ENCODE results near the gene CADM1.

Gene CADM1

GRCh38 chr11:115515647-115516395 lies 11.6 kb upstream of the CADM1 start:
- Histone ChIP-seq H3K4me2 (ENCODE audit: low read length) (no peak overlapping the region), H3K36me3 (ENCODE audit: control insufficient read depth, low read length) (no peaks in the 10 kb centered on the region), H3K9me3 (ENCODE audit: control insufficient read depth, insufficient read depth, low read length) (no peaks in the 10 kb centered on the region), H3K79me2 (ENCODE audit: control insufficient read depth, low read length) (no peaks in the 10 kb centered on the region), H3F3A (ENCODE audit: control insufficient read depth, insufficient read depth) (no peaks in the 10 kb centered on the region), H3K27me3 (ENCODE audit: control insufficient read depth, low read length) (no peaks in the 10 kb centered on the region), H3K27ac (ENCODE audit: low read depth, low read length) (no peak overlapping the region), H4K20me1 (ENCODE audit: control insufficient read depth, insufficient read depth, low read depth, low read length) (no peaks in the 10 kb centered on the region), H3K4me3 (ENCODE audit: low read length) (no peak overlapping the region), H3K4me1 (ENCODE audit: control insufficient read depth, low read length) (no peaks in the 10 kb centered on the region), H3K9me2 (replicated peaks; ENCODE audit: control insufficient read depth, low read length) (no peaks in the 10 kb centered on the region)
- TF ChIP-seq CTCF (IDR thresholded peaks at IDR 0.05; ENCODE audit: low read depth, low read length, poor library complexity, severe bottlenecking): no peak
- no peak for TF ChIP-seq EZH2phosphoT487 (IDR thresholded peaks at IDR 0.05; ENCODE audit: borderline replicate concordance, low read length)

- no peaks in the 10 kb centered on the region for H3K9me2 ChIP-seq (replicated peaks; ENCODE audit: control insufficient read depth, low read length)
- no peaks in the 10 kb centered on the region for H3K27me3 ChIP-seq (ENCODE audit: control insufficient read depth, low read length)
- no peaks in the 10 kb centered on the region for H3K9me3 ChIP-seq (ENCODE audit: control insufficient read depth, insufficient read depth, low read length)
These were observed 2.9 kb upstream of the CADM1 start for GRCh38 chr11:115506954-115507675.

GRCh38 chr11:115505175-115505574 lies 960 bp upstream of the CADM1 start:
- Histone ChIP-seq H3K9me3 (ENCODE audit: control insufficient read depth, insufficient read depth, low read length) (no peaks in the 10 kb centered on the region), H3K4me3 (ENCODE audit: low read length) (no peak overlapping the region), H3K9me2 (replicated peaks; ENCODE audit: control insufficient read depth, low read length) (no peaks in the 10 kb centered on the region), H3K27me3 (ENCODE audit: control insufficient read depth, low read length) (peaks cover 8% of the 10 kb centered on the region), H3K27ac (ENCODE audit: low read depth, low read length) (no peak overlapping the region), H3K4me1 (ENCODE audit: control insufficient read depth, low read length) (no peaks in the 10 kb centered on the region), H4K20me1 (ENCODE audit: control insufficient read depth, insufficient read depth, low read depth, low read length) (no peaks in the 10 kb centered on the region), H3K79me2 (ENCODE audit: control insufficient read depth, low read length) (no peaks in the 10 kb centered on the region), H3K36me3 (ENCODE audit: control insufficient read depth, low read length) (no peaks in the 10 kb centered on the region), H3K4me2 (ENCODE audit: low read length) (no peak overlapping the region), H3F3A (ENCODE audit: control insufficient read depth, insufficient read depth) (no peaks in the 10 kb centered on the region)
- TF ChIP-seq EZH2phosphoT487 (IDR thresholded peaks at IDR 0.05; ENCODE audit: borderline replicate concordance, low read length): no peak
- no peak for TF ChIP-seq CTCF (IDR thresholded peaks at IDR 0.05; ENCODE audit: low read depth, low read length, poor library complexity, severe bottlenecking)

More at GRCh38 chr11:115506954-115507675, 2.9 kb upstream of the CADM1 start:
- no peak overlapping the region for H3K27ac ChIP-seq (ENCODE audit: low read depth, low read length)
- TF ChIP-seq EZH2phosphoT487 (IDR thresholded peaks at IDR 0.05; ENCODE audit: borderline replicate concordance, low read length) (no peak), CTCF (IDR thresholded peaks at IDR 0.05; ENCODE audit: low read depth, low read length, poor library complexity, severe bottlenecking) (no peak)
- H3K4me1 ChIP-seq (ENCODE audit: control insufficient read depth, low read length): no peaks in the 10 kb centered on the region
- no peaks in the 10 kb centered on the region for H3F3A ChIP-seq (ENCODE audit: control insufficient read depth, insufficient read depth)
- H4K20me1 ChIP-seq (ENCODE audit: control insufficient read depth, insufficient read depth, low read depth, low read length): no peaks in the 10 kb centered on the region
- H3K79me2 ChIP-seq (ENCODE audit: control insufficient read depth, low read length): no peaks in the 10 kb centered on the region
- no peak overlapping the region for H3K4me2 ChIP-seq (ENCODE audit: low read length)
- H3K36me3 ChIP-seq (ENCODE audit: control insufficient read depth, low read length): no peaks in the 10 kb centered on the region
- no peak overlapping the region for H3K4me3 ChIP-seq (ENCODE audit: low read length)
